Cardiac fibroblast (primary cell): Measurements from ENCODE around the gene OR1J4.
"Not testable (repeated sequence)": the region's sequence is repeated elsewhere in the genome, so short reads cannot be mapped to it uniquely, and the experiment has no call there.

Experiments
- DNase-seq, 2 donors: peaks; one replicate each; pipeline versions ENCODE4 v3.0.0 to v3.0.0-alpha.2; 2010; ENCODE audit warnings: low read depth in 2 of 2
- H3K4me3 ChIP-seq, 2 donors: replicated peaks in 1 of 2; 1 replicate in 1 of 2; 2 replicates in 1 of 2; pipeline ENCODE4 v1.5.1; 2011; ENCODE audit warnings: low read depth in 2 of 2, low read length in 2 of 2, mild to moderate bottlenecking in 2 of 2, moderate library complexity in 1 of 2
- TF ChIP-seq, protein P1 (sequence below): IDR thresholded peaks from one replicate; pipeline ENCODE4 v1.5.1; 2011; ENCODE audit warnings: low read depth, mild to moderate bottlenecking, low read length, inconsistent platforms

The OR1J4 gene

DNA sequence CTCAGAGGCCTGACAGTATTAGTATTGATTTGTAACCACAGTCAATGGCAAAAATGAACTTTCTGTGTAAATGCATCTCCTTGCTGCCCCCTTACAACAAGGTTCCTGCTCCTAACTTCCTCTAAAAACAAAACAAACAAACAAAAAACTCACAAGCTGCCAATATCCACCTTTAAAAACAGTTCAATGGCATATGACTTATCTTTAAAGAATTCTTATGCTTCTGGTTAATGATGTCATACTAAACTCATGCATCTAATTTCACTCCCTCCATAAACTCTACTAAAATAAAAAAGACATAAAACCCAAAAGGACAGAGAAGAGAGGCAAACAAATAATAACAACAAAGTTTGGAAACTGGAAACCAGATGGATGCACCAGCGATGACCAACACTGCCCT is 17.2 kb downstream of the OR1J4 start:
- peak in 1 of 2 donors; percentile 0 for DNase-seq
- no peak overlapping the region for H3K4me3 ChIP-seq
- TF ChIP-seq, protein P1, sequence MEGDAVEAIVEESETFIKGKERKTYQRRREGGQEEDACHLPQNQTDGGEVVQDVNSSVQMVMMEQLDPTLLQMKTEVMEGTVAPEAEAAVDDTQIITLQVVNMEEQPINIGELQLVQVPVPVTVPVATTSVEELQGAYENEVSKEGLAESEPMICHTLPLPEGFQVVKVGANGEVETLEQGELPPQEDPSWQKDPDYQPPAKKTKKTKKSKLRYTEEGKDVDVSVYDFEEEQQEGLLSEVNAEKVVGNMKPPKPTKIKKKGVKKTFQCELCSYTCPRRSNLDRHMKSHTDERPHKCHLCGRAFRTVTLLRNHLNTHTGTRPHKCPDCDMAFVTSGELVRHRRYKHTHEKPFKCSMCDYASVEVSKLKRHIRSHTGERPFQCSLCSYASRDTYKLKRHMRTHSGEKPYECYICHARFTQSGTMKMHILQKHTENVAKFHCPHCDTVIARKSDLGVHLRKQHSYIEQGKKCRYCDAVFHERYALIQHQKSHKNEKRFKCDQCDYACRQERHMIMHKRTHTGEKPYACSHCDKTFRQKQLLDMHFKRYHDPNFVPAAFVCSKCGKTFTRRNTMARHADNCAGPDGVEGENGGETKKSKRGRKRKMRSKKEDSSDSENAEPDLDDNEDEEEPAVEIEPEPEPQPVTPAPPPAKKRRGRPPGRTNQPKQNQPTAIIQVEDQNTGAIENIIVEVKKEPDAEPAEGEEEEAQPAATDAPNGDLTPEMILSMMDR = no peak

DNA sequence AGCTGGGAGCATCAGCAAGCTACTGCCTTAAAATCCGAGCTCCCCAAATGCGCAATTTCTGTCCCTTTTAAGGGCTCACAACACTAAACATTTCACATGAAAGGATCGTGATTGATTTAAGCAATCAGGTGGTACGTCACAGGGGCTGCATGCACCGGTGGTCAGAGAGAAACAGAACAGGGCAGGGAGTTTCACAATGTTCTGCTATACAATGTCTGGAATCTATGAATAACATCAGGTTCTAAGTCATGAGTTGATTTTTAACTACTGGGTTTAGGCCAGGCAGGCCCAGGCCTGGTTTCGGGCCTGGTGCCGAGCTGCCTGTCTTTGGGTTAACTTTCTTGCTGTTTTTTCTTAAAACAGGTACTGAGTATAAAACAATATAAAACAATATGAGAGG is 18.1 kb downstream of the OR1J4 start:
- not testable (repeated sequence) for H3K4me3 ChIP-seq, DNase-seq

DNA sequence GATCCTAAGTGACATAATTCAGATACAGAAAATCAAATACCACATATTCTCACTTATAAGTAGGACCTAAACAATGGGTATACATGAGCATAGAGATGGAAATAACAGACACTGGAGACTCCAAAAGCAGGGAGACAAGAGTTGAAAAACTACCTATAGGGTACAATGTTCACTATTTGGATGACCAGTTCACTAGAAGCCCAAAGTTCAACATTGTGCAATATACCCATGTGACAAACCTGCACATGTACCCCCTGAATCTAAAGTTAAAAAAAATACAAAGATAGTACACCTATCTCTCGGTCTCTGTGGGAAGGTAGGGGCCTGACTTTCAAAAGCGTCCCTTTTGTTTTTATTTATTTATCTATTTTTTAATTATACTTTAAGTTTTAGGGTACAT is 19.8 kb downstream of the OR1J4 start:
- TF ChIP-seq, protein P1 = no peak
- DNase-seq = no peak
- H3K4me3 ChIP-seq = no peak overlapping the region

DNA sequence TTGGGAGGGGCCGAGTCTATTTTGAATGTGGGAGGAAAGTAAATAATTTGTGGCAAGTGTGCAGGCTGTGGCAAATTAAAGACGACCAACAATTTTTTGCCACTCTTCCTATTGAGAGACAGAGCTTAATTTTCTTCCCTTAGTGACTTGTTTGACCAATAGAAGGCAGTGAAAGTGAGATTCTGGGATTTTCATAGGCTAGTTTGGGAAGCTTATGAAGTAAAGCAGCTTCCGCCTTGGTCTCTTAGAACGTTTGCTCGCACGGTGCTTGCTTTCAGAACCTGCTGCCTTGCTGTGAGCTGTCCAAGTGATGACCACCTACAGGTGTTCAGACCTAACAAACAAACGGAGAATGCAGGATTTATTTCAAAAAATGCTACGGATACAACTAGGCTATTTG is 27.3 kb downstream of the OR1J4 start:
- H3K4me3 ChIP-seq = no peak overlapping the region
- no peak for DNase-seq
- TF ChIP-seq, protein P1 = no peak

DNA sequence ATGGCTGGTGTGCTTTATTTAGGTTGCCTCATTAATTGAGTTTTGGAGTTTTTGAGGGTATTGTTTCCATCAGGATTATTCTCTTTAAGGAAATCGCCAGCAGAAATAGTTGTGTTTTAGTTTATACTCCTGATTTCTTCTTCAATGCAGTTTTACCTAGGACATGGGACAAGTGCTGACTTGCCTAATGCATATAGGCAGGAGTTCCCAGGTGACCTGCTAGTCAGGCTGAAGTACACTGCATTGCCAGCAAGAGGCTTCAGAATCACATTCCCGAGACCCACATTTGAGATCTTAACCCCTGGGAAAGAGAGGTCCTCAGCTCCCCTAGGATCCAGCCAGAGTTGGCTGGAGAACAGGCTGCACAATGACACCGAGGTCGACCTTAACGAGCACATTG is 32.4 kb downstream of the OR1J4 start:
- TF ChIP-seq, protein P1 = no peak
- no peak overlapping the region for H3K4me3 ChIP-seq
- no peak for DNase-seq

DNA sequence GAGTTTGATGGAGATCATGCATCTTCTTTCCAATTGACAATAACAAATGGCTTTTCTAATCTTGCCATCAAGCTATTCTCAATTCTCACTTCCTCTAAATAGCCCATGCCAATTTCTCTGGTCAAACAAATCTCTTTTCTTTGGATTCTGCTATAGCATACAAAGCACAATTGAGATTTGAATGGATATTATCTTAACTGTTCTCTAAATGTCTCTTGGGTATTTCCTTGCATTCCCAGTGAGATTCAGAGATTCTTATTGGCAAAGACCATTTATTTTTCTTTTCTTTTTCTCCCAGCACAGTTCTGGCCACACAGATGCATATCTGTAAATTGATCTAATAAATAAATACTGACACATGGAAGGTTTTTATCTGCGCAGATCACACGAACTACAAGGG is 33.9 kb downstream of the OR1J4 start, which contains the start of gene OR1N2:
Gene OR1N2 (plus strand): TSS at position 301 of the 400 bp plus-strand sequence. CDS start 100 bp downstream, outside the sequence.
- no peak within 1 kb of the TSS for H3K4me3 ChIP-seq
- TF ChIP-seq, protein P1 = no peak
- DNase-seq = no peak

DNA sequence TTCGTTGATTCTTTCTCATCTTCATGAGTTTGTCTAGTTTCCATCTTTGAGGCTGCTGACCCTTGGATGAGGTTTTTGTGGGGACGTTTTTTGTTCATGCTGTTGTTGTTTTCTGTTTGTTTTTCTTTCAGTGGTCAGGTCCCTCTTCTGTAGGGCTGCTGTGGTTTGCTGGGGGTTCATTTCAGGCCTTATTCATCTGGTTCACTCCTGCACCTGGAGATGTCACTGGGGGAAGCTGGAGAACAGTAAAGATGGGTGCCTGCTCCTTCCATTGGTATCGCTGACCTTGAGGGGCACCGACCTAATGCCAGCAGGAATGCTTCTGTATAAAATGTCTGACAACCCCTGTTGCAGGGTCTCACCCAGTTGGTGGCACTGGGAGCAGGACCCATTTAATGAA is 42.5 kb downstream of the OR1J4 start:
- no peak for DNase-seq
- TF ChIP-seq, protein P1 = no peak
- H3K4me3 ChIP-seq = no peak overlapping the region
